Lung (tissue), 13 donors: ENCODE data around the gene ZNF45. TPM values are rescaled to one million over a fixed set of nuclear protein-coding genes. Genes with fewer than 3 reads are reported as not detected.
"Not testable (repeated sequence)": the region's sequence is repeated elsewhere in the genome, so short reads cannot be mapped to it uniquely, and the experiment has no call there.

Source experiments
- ATAC-seq: fragments of 200-7000 bp; cut with Tn5 transposase; one replicate; pipeline ENCODE4 v1.9.1; 2020; ENCODE audit warnings: moderate number of reproducible peaks; ENCODE audit not compliant: insufficient read depth, low FRiP score
- DNase-seq, 3 donors: peaks; one replicate each; pipeline ENCODE4 v3.0.0-alpha.2; 2013 to 2017
- H3K27ac ChIP-seq, 2 donors: one replicate each; pipeline ENCODE4 v1.5.1; 2013; ENCODE audit warnings: mild to moderate bottlenecking in 2 of 2, moderate library complexity in 2 of 2, control low read depth in 1 of 2, inconsistent platforms in 1 of 2, low read depth in 1 of 2, low read length in 1 of 2
- H3K27me3 ChIP-seq, 3 donors: one replicate each; pipeline ENCODE4 v1.5.1; 2013; ENCODE audit warnings: low read length in 2 of 3; ENCODE audit not compliant: control insufficient read depth in 3 of 3, insufficient read depth in 3 of 3
- H3K36me3 ChIP-seq, 4 donors: one replicate each; pipeline ENCODE4 v1.5.1; 2013; ENCODE audit warnings: low read length in 4 of 4, mild to moderate bottlenecking in 1 of 4, moderate library complexity in 1 of 4; ENCODE audit not compliant: control insufficient read depth in 4 of 4, insufficient read depth in 4 of 4
- H3K4me1 ChIP-seq, 5 donors: one replicate each; pipeline ENCODE4 v1.5.1; 2013; ENCODE audit warnings: low read length in 5 of 5, mild to moderate bottlenecking in 2 of 5, moderate library complexity in 1 of 5; ENCODE audit not compliant: control insufficient read depth in 5 of 5, insufficient read depth in 5 of 5
- H3K4me3 ChIP-seq: one replicate; pipeline ENCODE4 v1.5.1; 2013; ENCODE audit warnings: mild to moderate bottlenecking, control low read depth, moderate library complexity
- H3K9ac ChIP-seq, 2 donors: one replicate each; pipeline ENCODE4 v1.5.1; 2013; ENCODE audit warnings: low read length in 2 of 2, control low read depth in 1 of 2; ENCODE audit not compliant: insufficient read depth in 1 of 2
- H3K9me3 ChIP-seq, 4 donors: one replicate each; pipeline ENCODE4 v1.5.1; 2013; ENCODE audit warnings: low read length in 3 of 4, mild to moderate bottlenecking in 1 of 4, moderate library complexity in 1 of 4; ENCODE audit not compliant: control insufficient read depth in 4 of 4, insufficient read depth in 3 of 4
- CTCF ChIP-seq: IDR thresholded peaks from 2 replicates; pipeline ENCODE4 v1.5.1; 2012; ENCODE audit warnings: mild to moderate bottlenecking; ENCODE audit errors: control extremely low read depth, extremely low read depth
- WGBS, 2 donors: extraction: QIAGEN DNeasy Blood & Tissue Kit; methylation state at CpG; one replicate each; pipeline ENCODE4 v1.1.7; 2013; 5-methylcytosine and 5-hydroxymethylcytosine counted together
- polyA plus RNA-seq, 2 donors: library from polyadenylated mRNA; stranded (reverse); fragments of 200-250 nt; gene quantifications; one replicate each; pipeline ENCODE4 v1.2.1, GENCODE V29; 2013
- small RNA-seq: library from RNA; depleted of rRNA; stranded (forward); fragments of <200 nt; gene quantifications from one replicate; pipeline ENCODE3, GENCODE V24; 2014; ENCODE audit warnings: low replicate concordance
- total RNA-seq, 2 donors: library from RNA; depleted of rRNA in 1 of 2; stranded (reverse); fragments of >200 nt in 1 of 2; gene quantifications; one replicate each; pipeline ENCODE4 v1.2.1, GENCODE V29; 2014 to 2021
- donor health status: control.
- donor health status: control.
- donor health status: Bipolar disorder and iron deficiency.
- donor health status: healthy.
- donor health status: DM: yes; HTN: yes; CAD: no.

ZNF45 gene
- total and polyA plus RNA-seq, 4 donors = 2.8 to 20.6 (median 8.1) TPM

- no peak for DNase-seq
- Histone ChIP-seq H3K9me3 (peaks cover 9 to 46% (median 22%) of the 10 kb centered on the region in 4 donors), H3K27ac (no peak overlapping the region), H3K36me3 (peaks cover 0 to 32% (median 8%) of the 10 kb centered on the region in 4 donors), H3K4me3 (no peak overlapping the region), H3K9ac (no peak overlapping the region), H3K27me3 (no peaks in the 10 kb centered on the region), H3K4me1 (no peaks in the 10 kb centered on the region)
- TF ChIP-seq CTCF = no peak
- 88 to 93% methylated on average over 5 of the region's 5 CpGs for WGBS, 2 donors
- ATAC-seq = no peak
These were observed 54.6 kb downstream of the ZNF45 start for GRCh38 chr19:43880483-43880882.

GRCh38 chr19:43872547-43873336, 62.3 kb downstream of the ZNF45 start:
- Histone ChIP-seq H3K27me3 (no peaks in the 10 kb centered on the region), H3K27ac (no peak overlapping the region), H3K4me1 (no peaks in the 10 kb centered on the region), H3K9ac (no peak overlapping the region), H3K36me3 (peaks cover 0 to 17% (median 8%) of the 10 kb centered on the region in 4 donors), H3K4me3 (no peak overlapping the region), H3K9me3 (peaks cover 8 to 50% (median 28%) of the 10 kb centered on the region in 4 donors)
- TF ChIP-seq CTCF = no peak
- ATAC-seq (no peak), DNase-seq (no peak)
- 83 to 91% methylated on average over 5 of the region's 5 CpGs for WGBS, 2 donors

GRCh38 chr19:43866923-43867322, 68.2 kb downstream of the ZNF45 start:
- H3K4me3 ChIP-seq, H3K27ac ChIP-seq, H3K9ac ChIP-seq, DNase-seq, H3K4me1 ChIP-seq, ATAC-seq, H3K36me3 ChIP-seq, H3K27me3 ChIP-seq: not testable (repeated sequence)
- H3K9me3 ChIP-seq = peaks cover 3 to 31% (median 16%) of the 10 kb centered on the region in 4 donors
- WGBS, 2 donors = 92 to 94% methylated on average over 25 to 28 of the region's 28 CpGs

Small RNA genes lying within 50 kb of the gene (small RNA-seq; reads per million reads assigned to genes)
- gene AC006213.5 = not detected

Other genes starting within 250 kb of the ZNF45 start
- gene IRGC, start 219.2 kb downstream of the ZNF45 start, total RNA-seq = not detected
- gene IRGC, start 219.2 kb downstream of the ZNF45 start, polyA plus RNA-seq = not detected
- gene SMG9, start 180.3 kb downstream of the ZNF45 start, total RNA-seq = 10 to 100 TPM; 23.5 to 55.9 TPM
- 10 to 100 TPM; 29.0 to 30.2 TPM for gene SMG9, start 180.3 kb downstream of the ZNF45 start, polyA plus RNA-seq
- 10 to 100 TPM in 1 of 2 donors, 1 to 10 TPM in 1; 2.4 to 13.5 TPM for gene KCNN4, start 154.3 kb downstream of the ZNF45 start, total RNA-seq
- 10 to 100 TPM; 11.9 to 31.7 TPM for gene KCNN4, start 154.3 kb downstream of the ZNF45 start, polyA plus RNA-seq
- 1 to 10 TPM in 1 of 2 donors, under 1 TPM in 1; 0.51 to 8.1 TPM for gene LYPD5, start 132.8 kb downstream of the ZNF45 start, total RNA-seq
- gene LYPD5, start 132.8 kb downstream of the ZNF45 start, polyA plus RNA-seq = 1 to 10 TPM; 2.4 to 3.3 TPM
- gene ZNF283, start 108.0 kb downstream of the ZNF45 start, total RNA-seq = 10 to 100 TPM in 1 of 2 donors, 1 to 10 TPM in 1; 6.1 to 34.2 TPM
- 1 to 10 TPM; 1.6 to 2.5 TPM for gene ZNF283, start 108.0 kb downstream of the ZNF45 start, polyA plus RNA-seq
- 1 to 10 TPM; 1.1 to 2.8 TPM for gene ZNF404, start 51.3 kb downstream of the ZNF45 start, total RNA-seq
- gene ZNF404, start 51.3 kb downstream of the ZNF45 start, polyA plus RNA-seq = 1 to 10 TPM in 1 of 2 donors, under 1 TPM in 1; 0.80 to 2.9 TPM
- 10 to 100 TPM in 1 of 2 donors, 1 to 10 TPM in 1; 2.6 to 13.1 TPM for gene ZNF221, start 15.9 kb upstream of the ZNF45 start, total RNA-seq
- under 1 TPM; 0.71 to 0.81 TPM for gene ZNF221, start 15.9 kb upstream of the ZNF45 start, polyA plus RNA-seq
- gene ZNF155, start 48.9 kb upstream of the ZNF45 start, total RNA-seq = 1 to 10 TPM; 4.7 to 7.8 TPM
- 1 to 10 TPM; 4.4 to 4.7 TPM for gene ZNF155, start 48.9 kb upstream of the ZNF45 start, polyA plus RNA-seq
- 1 to 10 TPM; 4.2 to 7.3 TPM for gene ZNF230, start 67.7 kb upstream of the ZNF45 start, total RNA-seq
- 1 to 10 TPM; 1.7 to 5.6 TPM for gene ZNF230, start 67.7 kb upstream of the ZNF45 start, polyA plus RNA-seq
- 1 to 10 TPM; 3.4 to 5.9 TPM for gene ZNF222, start 90.1 kb upstream of the ZNF45 start, total RNA-seq
- 1 to 10 TPM; 2.5 to 4.6 TPM for gene ZNF222, start 90.1 kb upstream of the ZNF45 start, polyA plus RNA-seq
- 1 to 10 TPM; 5.6 to 9.6 TPM for gene ZNF223, start 116.8 kb upstream of the ZNF45 start, total RNA-seq
- 1 to 10 TPM; 2.8 to 3.9 TPM for gene ZNF223, start 116.8 kb upstream of the ZNF45 start, polyA plus RNA-seq
- gene ZNF284, start 136.9 kb upstream of the ZNF45 start, total RNA-seq = 1 to 10 TPM; 2.1 to 4.1 TPM
- gene ZNF284, start 136.9 kb upstream of the ZNF45 start, polyA plus RNA-seq = 1 to 10 TPM in 1 of 2 donors, under 1 TPM in 1; 0.62 to 1.0 TPM
- gene ZNF224, start 159.1 kb upstream of the ZNF45 start, total RNA-seq = 10 to 100 TPM; 19.8 to 63.7 TPM
- gene ZNF224, start 159.1 kb upstream of the ZNF45 start, polyA plus RNA-seq = 10 to 100 TPM; 11.2 to 18.7 TPM
- 1 to 10 TPM; 3.6 to 9.8 TPM for gene ZNF225, start 178.1 kb upstream of the ZNF45 start, total RNA-seq
- gene ZNF225, start 178.1 kb upstream of the ZNF45 start, polyA plus RNA-seq = 1 to 10 TPM; 1.4 TPM
- gene ZNF234, start 206.3 kb upstream of the ZNF45 start, total RNA-seq = 10 to 100 TPM in 1 of 2 donors, 1 to 10 TPM in 1; 9.7 to 16.2 TPM
- 1 to 10 TPM; 2.6 to 3.2 TPM for gene ZNF234, start 206.3 kb upstream of the ZNF45 start, polyA plus RNA-seq
- 10 to 100 TPM; 18.4 to 34.4 TPM for gene ZNF226, start 229.8 kb upstream of the ZNF45 start, total RNA-seq
- 10 to 100 TPM; 11.4 to 12.3 TPM for gene ZNF226, start 229.8 kb upstream of the ZNF45 start, polyA plus RNA-seq